Jurkat, Clone E6-1 (cell line): ENCODE results near the gene PLPP4.

Experiments used
- DNase-seq: peaks from one replicate; pipeline ENCODE4 v3.0.0-alpha.2; 2011; ENCODE audit warnings: low read depth, low spot score
- H3K4me3 ChIP-seq: 2 replicates; pipeline ENCODE4 v1.5.1; 2011; ENCODE audit warnings: mild to moderate bottlenecking, low read length, control low read depth, moderate library complexity

Gene PLPP4

GRCh38 chr10:120553911-120554310 is 96.9 kb downstream of the PLPP4 start:
- H3K4me3 ChIP-seq = no peak overlapping the region
- no peak for DNase-seq

GRCh38 chr10:120555436-120555835 is 98.4 kb downstream of the PLPP4 start:
- H3K4me3 ChIP-seq = no peak overlapping the region
- no peak for DNase-seq

GRCh38 chr10:120555842-120556532 is 99.0 kb downstream of the PLPP4 start:
- DNase-seq = no peak
- H3K4me3 ChIP-seq = no peak overlapping the region

GRCh38 chr10:120557311-120557710 is 100.3 kb downstream of the PLPP4 start:
- DNase-seq = no peak
- no peak overlapping the region for H3K4me3 ChIP-seq

GRCh38 chr10:120559800-120560199 is 102.8 kb downstream of the PLPP4 start:
- H3K4me3 ChIP-seq = no peak overlapping the region
- no peak for DNase-seq

- no peak for DNase-seq
Observed at GRCh38 chr10:120562956-120563355, 105.9 kb downstream of the PLPP4 start.

GRCh38 chr10:120570418-120570817 is 113.4 kb downstream of the PLPP4 start:
- no peak overlapping the region for H3K4me3 ChIP-seq
- DNase-seq = no peak

More at GRCh38 chr10:120562956-120563355, 105.9 kb downstream of the PLPP4 start:
- H3K4me3 ChIP-seq = no peak overlapping the region

GRCh38 chr10:120571266-120571665 is 114.2 kb downstream of the PLPP4 start:
- DNase-seq = no peak
- no peak overlapping the region for H3K4me3 ChIP-seq

- no peak for DNase-seq
Observed at GRCh38 chr10:120572307-120572706, 115.3 kb downstream of the PLPP4 start.

GRCh38 chr10:120573355-120573754 is 116.3 kb downstream of the PLPP4 start:
- DNase-seq = no peak
- no peak overlapping the region for H3K4me3 ChIP-seq

More at GRCh38 chr10:120572307-120572706, 115.3 kb downstream of the PLPP4 start:
- no peak overlapping the region for H3K4me3 ChIP-seq

- no peak for DNase-seq
- no peak overlapping the region for H3K4me3 ChIP-seq
Observed at GRCh38 chr10:120574981-120575380, 118.0 kb downstream of the PLPP4 start.

- DNase-seq = no peak
Observed at GRCh38 chr10:120575411-120575810, 118.4 kb downstream of the PLPP4 start.

GRCh38 chr10:120578134-120578533 is 121.1 kb downstream of the PLPP4 start:
- no peak overlapping the region for H3K4me3 ChIP-seq
- no peak for DNase-seq

More at GRCh38 chr10:120575411-120575810, 118.4 kb downstream of the PLPP4 start:
- no peak overlapping the region for H3K4me3 ChIP-seq

GRCh38 chr10:120578890-120579289 is 121.9 kb downstream of the PLPP4 start:
- no peak for DNase-seq
- H3K4me3 ChIP-seq = no peak overlapping the region

GRCh38 chr10:120580918-120581895 is 124.2 kb downstream of the PLPP4 start:
- no peak for DNase-seq
- no peak overlapping the region for H3K4me3 ChIP-seq

GRCh38 chr10:120582753-120583152 is 125.7 kb downstream of the PLPP4 start:
- no peak overlapping the region for H3K4me3 ChIP-seq
- no peak for DNase-seq

- DNase-seq = no peak
- no peak overlapping the region for H3K4me3 ChIP-seq
Observed at GRCh38 chr10:120583424-120584108, 126.5 kb downstream of the PLPP4 start.

GRCh38 chr10:120584786-120585185 is 127.8 kb downstream of the PLPP4 start:
- H3K4me3 ChIP-seq = no peak overlapping the region
- no peak for DNase-seq

- no peak overlapping the region for H3K4me3 ChIP-seq
- no peak for DNase-seq
Observed at GRCh38 chr10:120586471-120586872, 129.4 kb downstream of the PLPP4 start.

GRCh38 chr10:120587061-120587460 is 130.0 kb downstream of the PLPP4 start:
- no peak for DNase-seq
- no peak overlapping the region for H3K4me3 ChIP-seq
